22Rv1 (cell line): Measurements from ENCODE around the gene NEIL1.
"Not testable (repeated sequence)": the region's sequence is repeated elsewhere in the genome, so short reads cannot be mapped to it uniquely, and the experiment has no call there.

ENCODE experiments used
- H3K27ac ChIP-seq: fragments of 450-650 bp; 2 replicates; pipeline ENCODE4 v1.5.1; 2017
- ZFX ChIP-seq: fragments of 450-650 bp; IDR thresholded peaks from 2 replicates; pipeline ENCODE4 v1.6.1; 2017; ENCODE audit warnings: antibody characterized with exemption, borderline replicate concordance
- TF ChIP-seq, protein P1 (sequence below): fragments of 450-650 bp; IDR thresholded peaks from 2 replicates; pipeline ENCODE4 v1.5.1; 2017; ENCODE audit warnings: mild to moderate bottlenecking

Gene NEIL1

GRCh38 chr15:75313116-75313845 is 33.6 kb upstream of the NEIL1 start:
- H3K27ac ChIP-seq: no peak overlapping the region
- no peak for TF ChIP-seq ZFX
- TF ChIP-seq, protein P1, sequence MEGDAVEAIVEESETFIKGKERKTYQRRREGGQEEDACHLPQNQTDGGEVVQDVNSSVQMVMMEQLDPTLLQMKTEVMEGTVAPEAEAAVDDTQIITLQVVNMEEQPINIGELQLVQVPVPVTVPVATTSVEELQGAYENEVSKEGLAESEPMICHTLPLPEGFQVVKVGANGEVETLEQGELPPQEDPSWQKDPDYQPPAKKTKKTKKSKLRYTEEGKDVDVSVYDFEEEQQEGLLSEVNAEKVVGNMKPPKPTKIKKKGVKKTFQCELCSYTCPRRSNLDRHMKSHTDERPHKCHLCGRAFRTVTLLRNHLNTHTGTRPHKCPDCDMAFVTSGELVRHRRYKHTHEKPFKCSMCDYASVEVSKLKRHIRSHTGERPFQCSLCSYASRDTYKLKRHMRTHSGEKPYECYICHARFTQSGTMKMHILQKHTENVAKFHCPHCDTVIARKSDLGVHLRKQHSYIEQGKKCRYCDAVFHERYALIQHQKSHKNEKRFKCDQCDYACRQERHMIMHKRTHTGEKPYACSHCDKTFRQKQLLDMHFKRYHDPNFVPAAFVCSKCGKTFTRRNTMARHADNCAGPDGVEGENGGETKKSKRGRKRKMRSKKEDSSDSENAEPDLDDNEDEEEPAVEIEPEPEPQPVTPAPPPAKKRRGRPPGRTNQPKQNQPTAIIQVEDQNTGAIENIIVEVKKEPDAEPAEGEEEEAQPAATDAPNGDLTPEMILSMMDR: no peak

- H3K27ac ChIP-seq: no peak overlapping the region
- TF ChIP-seq, protein P1: no peak
- TF ChIP-seq ZFX: no peak
Measured at GRCh38 chr15:75314552-75315290, 32.1 kb upstream of the NEIL1 start.

GRCh38 chr15:75319231-75319897 is 27.5 kb upstream of the NEIL1 start:
- not testable (repeated sequence) for H3K27ac ChIP-seq

- H3K27ac ChIP-seq: no peak overlapping the region
Measured at GRCh38 chr15:75321711-75322110, 25.1 kb upstream of the NEIL1 start.

DNA sequence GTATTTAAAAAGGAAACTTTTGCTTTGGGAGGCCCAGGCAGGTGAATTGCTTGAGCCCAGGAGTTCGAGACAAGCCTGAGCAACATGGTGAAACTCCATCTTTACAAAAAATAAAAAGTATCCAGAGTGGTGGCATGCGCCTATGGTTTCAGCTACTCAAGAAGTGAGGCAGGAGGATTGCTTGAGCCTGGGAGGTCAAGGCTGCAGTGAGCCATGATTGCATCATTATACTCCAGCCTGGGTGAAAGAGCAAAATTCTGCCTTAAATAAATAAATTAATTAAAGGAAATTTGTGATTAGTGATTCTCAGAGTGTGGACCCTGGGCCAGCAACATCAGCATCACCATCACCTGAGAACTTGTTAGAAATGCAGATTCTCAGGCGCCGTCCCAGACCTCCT is 20.9 kb upstream of the NEIL1 start:
- H3K27ac ChIP-seq: no peak overlapping the region
- no peak for TF ChIP-seq ZFX
- TF ChIP-seq, protein P1: no peak

More at GRCh38 chr15:75321711-75322110, 25.1 kb upstream of the NEIL1 start:
- no peak for TF ChIP-seq ZFX
- TF ChIP-seq, protein P1: no peak

GRCh38 chr15:75327005-75327404 is 19.8 kb upstream of the NEIL1 start:
- TF ChIP-seq, protein P1: no peak
- no peak for TF ChIP-seq ZFX
- no peak overlapping the region for H3K27ac ChIP-seq

DNA sequence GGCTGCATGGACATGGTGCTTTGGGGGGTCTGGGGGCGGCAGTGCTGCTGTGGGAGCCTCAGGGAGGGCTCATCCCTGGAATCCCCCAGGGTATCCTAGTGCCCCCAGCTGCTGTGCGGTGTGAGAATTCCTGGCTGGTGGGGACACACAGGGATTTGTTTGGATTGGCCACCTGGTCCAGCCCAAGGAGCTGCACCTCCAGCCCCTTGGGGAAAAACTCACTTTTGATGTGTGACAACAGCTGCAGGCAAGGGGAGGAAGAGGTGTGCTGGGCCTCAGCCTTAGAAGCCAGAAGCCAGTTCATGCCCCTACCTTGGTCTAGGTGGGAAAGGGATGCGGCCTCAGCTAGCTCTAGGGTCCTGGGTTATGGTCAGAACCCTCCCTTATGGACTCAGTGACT is 19.3 kb upstream of the NEIL1 start:
- H3K27ac ChIP-seq: no peak overlapping the region
- TF ChIP-seq ZFX: no peak
- TF ChIP-seq, protein P1: no peak
